HCT116 (cell line): Measurements from ENCODE around the gene TSPAN14. TPM values are rescaled to one million over a fixed set of nuclear protein-coding genes. Genes with fewer than 3 reads are reported as not detected.

Source experiments
- ATAC-seq: fragments of 200-7000 bp; cut with Tn5 transposase; 2 replicates; pipeline ENCODE4 v1.9.1; 2020; ENCODE audit warnings: mild to moderate bottlenecking, moderate library complexity
- BruUV-seq: library from RNA; stranded (reverse); fragments of 400-500 nt; replicated peaks from 2 replicates; lab custom pipeline; 2021; lab: Mats Ljungman, UMichigan
- CTCF ChIA-PET: fragments of 300-600 bp; sonication (Branson Sonifier 250); formaldehyde crosslinking; loops from one replicate; lab custom pipeline; 2021; ENCODE audit warnings: antibody characterized with exemption; lab: Charles Lee
- POLR2A ChIA-PET: fragments of 300-600, 350-600 bp; sonication (Branson Sonifier 250); formaldehyde crosslinking; loops from one replicate; lab custom pipeline; 2021; ENCODE audit warnings: antibody characterized with exemption; lab: Charles Lee
- RAD21 ChIA-PET, 2 experiments: fragments of 300-600 bp; sonication (Branson Sonifier 250); formaldehyde crosslinking; loops; one replicate each; lab custom pipeline; 2023; ENCODE audit warnings: low total read pairs in 2 of 2; ENCODE audit not compliant: uncharacterized antibody in 2 of 2, unreplicated experiment in 2 of 2, low non-redundant PET in 1 of 2; lab: Charles Lee
- DNase-seq: peaks from one replicate; pipeline ENCODE4 v3.0.0-alpha.2; 2010; ENCODE audit warnings: low read depth, low spot score
- H2AFZ ChIP-seq: fragments of 200-600 bp; shearing (Covaris generic), sonication (generic); 2 replicates; pipeline ENCODE4 v1.6.1; 2017; ENCODE audit warnings: low read depth, mixed run types, mixed read lengths, antibody characterized with exemption, low read length; ENCODE audit not compliant: poor library complexity, severe bottlenecking
- H3K27ac ChIP-seq: 2 replicates; pipeline ENCODE4 v1.5.1; 2012; ENCODE audit warnings: low read depth, low read length
- H3K27me3 ChIP-seq: fragments of 200-600 bp; sonication (generic); 2 replicates; pipeline ENCODE4 v1.6.1; 2016; ENCODE audit warnings: mixed run types, low read length, mixed read lengths; ENCODE audit not compliant: insufficient read depth
- H3K36me3 ChIP-seq, 2 experiments: fragments of 200-500 bp in 1 of 2; fragments of 200-600 bp in 1 of 2; sonication (Bioruptor generic) in 1 of 2; sonication (generic) in 1 of 2; 2 replicates each; pipeline versions ENCODE4 v1.5.1 to v1.6.1; 2014 to 2016; ENCODE audit warnings: low read length in 2 of 2, inconsistent platforms in 1 of 2, mixed read lengths in 1 of 2, mixed run types in 1 of 2; ENCODE audit not compliant: insufficient read depth in 2 of 2, control insufficient read depth in 1 of 2
- H3K4me1 ChIP-seq, 2 experiments: fragments of 200-600 bp in 1 of 2; sonication (generic) in 1 of 2; 2 replicates each; pipeline versions ENCODE4 v1.5.1 to v1.6.1; 2012 to 2017; ENCODE audit warnings: low read length in 2 of 2, inconsistent platforms in 1 of 2, mild to moderate bottlenecking in 1 of 2, mixed read lengths in 1 of 2, mixed run types in 1 of 2, moderate library complexity in 1 of 2; ENCODE audit not compliant: insufficient read depth in 2 of 2, control insufficient read depth in 1 of 2
- H3K4me2 ChIP-seq: fragments of 200-600 bp; sonication (generic); 2 replicates; pipeline ENCODE4 v1.6.1; 2017; ENCODE audit warnings: mixed run types, low read length, mixed read lengths
- H3K4me3 ChIP-seq, 2 experiments: fragments of 200-600 bp in 1 of 2; sonication (generic) in 1 of 2; replicated peaks in 1 of 2; 2 replicates each; pipeline ENCODE4 v1.5.1; 2011 to 2016; ENCODE audit warnings: low read length in 2 of 2, control low read depth in 1 of 2, low read depth in 1 of 2, mild to moderate bottlenecking in 1 of 2, mixed read lengths in 1 of 2, mixed run types in 1 of 2
- H3K79me2 ChIP-seq: fragments of 200-600 bp; sonication (generic); 2 replicates; pipeline ENCODE4 v1.6.1; 2017; ENCODE audit warnings: mild to moderate bottlenecking, mixed run types, low read length, moderate library complexity, mixed read lengths; ENCODE audit not compliant: insufficient read depth
- H3K9ac ChIP-seq: fragments of 200-600 bp; sonication (generic); 2 replicates; pipeline ENCODE4 v1.6.1; 2016; ENCODE audit warnings: low read length, mixed read lengths
- H3K9me2 ChIP-seq: fragments of 200-600 bp; sonication (generic), shearing (Covaris generic); 2 replicates; pipeline ENCODE4 v1.6.1; 2017; ENCODE audit warnings: mixed run types, mild to moderate bottlenecking, moderate library complexity; ENCODE audit not compliant: insufficient read depth
- H3K9me3 ChIP-seq, 2 experiments: fragments of 200-500 bp in 1 of 2; fragments of 200-600 bp in 1 of 2; sonication (Bioruptor generic) in 1 of 2; sonication (generic) in 1 of 2; 2 replicates each; pipeline ENCODE4 v1.6.1; 2014 to 2017; ENCODE audit warnings: low read length in 2 of 2, mixed read lengths in 2 of 2, inconsistent platforms in 1 of 2, low read depth in 1 of 2, mild to moderate bottlenecking in 1 of 2, mixed run types in 1 of 2, moderate library complexity in 1 of 2; ENCODE audit not compliant: control insufficient read depth in 1 of 2, insufficient read depth in 1 of 2
- H4K20me1 ChIP-seq: fragments of 200-600 bp; sonication (generic), shearing (Covaris generic); 2 replicates; pipeline ENCODE4 v1.6.1; 2017; ENCODE audit warnings: mixed run types, mild to moderate bottlenecking, moderate library complexity; ENCODE audit not compliant: insufficient read depth
- EGR1 ChIP-seq: IDR thresholded peaks from 2 replicates; pipeline ENCODE4 v1.6.1; 2012; ENCODE audit warnings: low read depth
- MAX ChIP-seq: IDR thresholded peaks from 2 replicates; pipeline ENCODE4 v1.6.1; 2012
- POLR2A ChIP-seq: IDR thresholded peaks from 2 replicates; pipeline ENCODE4 v1.7.0; 2011; ENCODE audit warnings: borderline replicate concordance; ENCODE audit not compliant: insufficient read depth, insufficient read length; ENCODE audit errors: extremely low read depth
- POLR2AphosphoS5 ChIP-seq: IDR thresholded peaks from 2 replicates; pipeline ENCODE4 v1.6.1; 2011; ENCODE audit warnings: mild to moderate bottlenecking, low read depth, low read length, moderate library complexity
- RAD21 ChIP-seq: IDR thresholded peaks from 2 replicates; pipeline ENCODE4 v1.6.1; 2012; ENCODE audit warnings: low read depth, mild to moderate bottlenecking
- REST ChIP-seq: IDR thresholded peaks from 2 replicates; pipeline ENCODE4 v1.6.1; 2012; ENCODE audit warnings: low read depth
- SIN3A ChIP-seq: IDR thresholded peaks from 2 replicates; pipeline ENCODE4 v1.6.1; 2012; ENCODE audit warnings: low read depth
- SRF ChIP-seq: IDR thresholded peaks from 2 replicates; pipeline ENCODE4 v1.6.1; 2012; ENCODE audit warnings: low read depth
- ZFX ChIP-seq: fragments of 450-650 bp; IDR thresholded peaks from 2 replicates; pipeline ENCODE4 v1.6.1; 2017
- ZNF274 ChIP-seq: fragments of 200-500 bp; sonication (Bioruptor generic); IDR thresholded peaks from 2 replicates; pipeline ENCODE4 v1.6.1; 2014; ENCODE audit warnings: mild to moderate bottlenecking, low read depth, low read length, inconsistent platforms
- intact Hi-C: fragments of 100-400 bp; cut with micrococcal nuclease; formaldehyde crosslinking; loops from 2 replicates; pipeline ENCODE4 v1.10.0; 2022
- total RNA-seq: library from RNA; stranded (reverse); gene quantifications from one replicate; pipeline ENCODE4 v1.2.1, GENCODE V29; 2021; ENCODE audit not compliant: unreplicated experiment
- TF ChIP-seq, protein P1 (sequence below), 3 experiments: fragments of 200-600 bp in 1 of 3; sonication (generic) in 1 of 3; IDR thresholded peaks in 2 of 3; conservative IDR thresholded peaks in 1 of 3; 2 replicates each; pipeline ENCODE4 v1.5.1; 2012 to 2017; ENCODE audit warnings: low read depth in 2 of 3, low read length in 2 of 3, antibody characterized with exemption in 1 of 3, borderline replicate concordance in 1 of 3, control low read depth in 1 of 3, mild to moderate bottlenecking in 1 of 3, mixed read lengths in 1 of 3, mixed run types in 1 of 3, moderate library complexity in 1 of 3; ENCODE audit not compliant: insufficient read depth in 1 of 3

The TSPAN14 gene
- total RNA-seq, 1 experiment from 2014 or later: 86.8 TPM

GRCh38 chr10:80537086-80537735, 83.1 kb downstream of the TSPAN14 start:
- intact Hi-C loops: loop anchor here (10.0 kb wide), 1 partner anchor 282 kb away; no protein-coding TSS in a partner anchor
- no peaks in the 10 kb centered on the region for H3K79me2 ChIP-seq
- ChIA-PET POLR2A (no interaction called here), RAD21 (interaction anchor here in 1 of 2 experiments (0.8 kb wide), 1 partner anchor 125 kb away, joined by 3 read pairs; no protein-coding TSS in a partner anchor), CTCF (interaction anchor here (1.0 to 1.7 kb wide), 3 partner anchors 11 to 154 kb away, joined by 3 to 4 read pairs (median 3); no protein-coding TSS in a partner anchor)
- H3K9me2 ChIP-seq: no peaks in the 10 kb centered on the region
- DNase-seq: no peak
- H3K4me1 ChIP-seq: peaks cover 3 to 26% of the 10 kb centered on the region in 2 experiments; a peak in 2 of 4 replicates
- H3K9ac ChIP-seq: no peak overlapping the region
- no peak overlapping the region for H3K27ac ChIP-seq
- BruUV-seq: no TSS peak
- peak overlapping the region; percentile 97 for H3K4me2 ChIP-seq
- TF ChIP-seq EGR1: no peak
- TF ChIP-seq, protein P1, sequence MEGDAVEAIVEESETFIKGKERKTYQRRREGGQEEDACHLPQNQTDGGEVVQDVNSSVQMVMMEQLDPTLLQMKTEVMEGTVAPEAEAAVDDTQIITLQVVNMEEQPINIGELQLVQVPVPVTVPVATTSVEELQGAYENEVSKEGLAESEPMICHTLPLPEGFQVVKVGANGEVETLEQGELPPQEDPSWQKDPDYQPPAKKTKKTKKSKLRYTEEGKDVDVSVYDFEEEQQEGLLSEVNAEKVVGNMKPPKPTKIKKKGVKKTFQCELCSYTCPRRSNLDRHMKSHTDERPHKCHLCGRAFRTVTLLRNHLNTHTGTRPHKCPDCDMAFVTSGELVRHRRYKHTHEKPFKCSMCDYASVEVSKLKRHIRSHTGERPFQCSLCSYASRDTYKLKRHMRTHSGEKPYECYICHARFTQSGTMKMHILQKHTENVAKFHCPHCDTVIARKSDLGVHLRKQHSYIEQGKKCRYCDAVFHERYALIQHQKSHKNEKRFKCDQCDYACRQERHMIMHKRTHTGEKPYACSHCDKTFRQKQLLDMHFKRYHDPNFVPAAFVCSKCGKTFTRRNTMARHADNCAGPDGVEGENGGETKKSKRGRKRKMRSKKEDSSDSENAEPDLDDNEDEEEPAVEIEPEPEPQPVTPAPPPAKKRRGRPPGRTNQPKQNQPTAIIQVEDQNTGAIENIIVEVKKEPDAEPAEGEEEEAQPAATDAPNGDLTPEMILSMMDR (IDR thresholded peaks at IDR 0.05 in 2 of 3, conservative IDR thresholded peaks at IDR 0.05 in 1 of 3; ENCODE audit: borderline replicate concordance in 1 of 3, insufficient read depth in 1 of 3, low read depth in 2 of 3, low read length in 2 of 3): no peak
- TF ChIP-seq SIN3A: no peak
- no peak for TF ChIP-seq REST
- TF ChIP-seq ZFX: no peak
- TF ChIP-seq POLR2AphosphoS5: no peak
- no peak for TF ChIP-seq ZNF274
- TF ChIP-seq MAX: no peak
- no peak for TF ChIP-seq SRF
- TF ChIP-seq RAD21: no peak
- TF ChIP-seq POLR2A: no peak
- H3K9me3 ChIP-seq: no peaks in the 10 kb centered on the region
- ATAC-seq: no peak
- no peak overlapping the region for H2AFZ ChIP-seq
- no peaks in the 10 kb centered on the region for H4K20me1 ChIP-seq
- H3K27me3 ChIP-seq: no peaks in the 10 kb centered on the region
- peak overlapping the region; percentile 73 to 83; a peak in 3 of 4 replicates for H3K4me3 ChIP-seq
- H3K36me3 ChIP-seq: no peaks in the 10 kb centered on the region
